Mononuclear cell (primary cell): ENCODE results near the gene TLE4. TPM values are rescaled to one million over a fixed set of nuclear protein-coding genes. Genes with fewer than 3 reads are reported as not detected.
"Not testable (repeated sequence)": the region's sequence is repeated elsewhere in the genome, so short reads cannot be mapped to it uniquely, and the experiment has no call there.

ENCODE experiments used
- H3K27me3 ChIP-seq: 2 replicates; pipeline ENCODE4 v1.6.0; 2011; ENCODE audit warnings: low read length, control low read depth; ENCODE audit not compliant: insufficient read depth
- H3K4me1 ChIP-seq: 2 replicates; pipeline ENCODE4 v1.5.1; 2011; ENCODE audit warnings: mild to moderate bottlenecking, low read length, control low read depth; ENCODE audit not compliant: insufficient read depth
- H3K4me3 ChIP-seq: 2 replicates; pipeline ENCODE4 v1.5.1; 2011; ENCODE audit warnings: mild to moderate bottlenecking, low read length, moderate library complexity
- H3K9me3 ChIP-seq: 2 replicates; pipeline ENCODE4 v1.5.1; 2011; ENCODE audit warnings: low read depth, mild to moderate bottlenecking, control low read depth, low read length
- total RNA-seq: library from RNA; depleted of rRNA; stranded (reverse); fragments of >200 nt; gene quantifications from one replicate; pipeline ENCODE4 v1.2.3, GENCODE V29; 2012

Gene TLE4
- total RNA-seq, 1 donor: 150 TPM

DNA sequence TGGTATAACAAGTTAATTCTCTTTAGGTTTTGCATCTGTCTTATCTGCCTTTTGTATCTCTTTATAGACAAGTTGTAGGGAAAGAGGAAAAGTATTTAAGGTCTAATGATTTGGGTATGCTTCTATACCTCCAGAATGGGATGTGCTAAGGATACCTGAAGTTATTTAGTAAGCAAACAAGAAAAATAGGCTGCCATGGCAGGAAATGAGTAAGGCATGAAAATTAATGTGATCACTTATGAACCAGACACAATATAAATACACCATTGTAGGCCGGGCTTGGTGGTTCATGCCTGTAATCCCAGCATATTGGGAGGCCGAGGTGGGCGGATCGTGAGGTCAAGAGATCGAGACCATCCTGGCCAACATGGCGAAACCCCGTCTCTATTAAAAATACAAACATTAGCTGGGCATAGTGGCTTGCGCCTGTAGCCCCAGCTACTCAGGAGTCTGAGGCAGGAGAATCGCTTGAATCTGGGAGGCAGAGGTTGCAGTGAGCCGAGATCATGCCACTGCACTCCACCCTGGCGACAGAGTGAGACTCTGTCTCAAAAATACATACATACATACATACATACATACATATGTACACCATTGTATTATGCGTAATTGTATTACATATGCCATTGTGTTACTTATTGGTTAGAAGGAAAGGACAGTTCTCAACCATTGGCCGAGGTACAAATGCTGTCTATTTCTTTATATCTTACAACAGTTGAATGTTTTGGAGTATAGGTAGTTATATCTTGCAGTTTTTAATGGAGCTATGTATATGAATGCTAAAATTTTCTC is 83.0 kb downstream of the TLE4 start:
- H3K4me1 ChIP-seq: peaks cover 18% of the 10 kb centered on the region
- H3K9me3 ChIP-seq, H3K4me3 ChIP-seq, H3K27me3 ChIP-seq: not testable (repeated sequence)

DNA sequence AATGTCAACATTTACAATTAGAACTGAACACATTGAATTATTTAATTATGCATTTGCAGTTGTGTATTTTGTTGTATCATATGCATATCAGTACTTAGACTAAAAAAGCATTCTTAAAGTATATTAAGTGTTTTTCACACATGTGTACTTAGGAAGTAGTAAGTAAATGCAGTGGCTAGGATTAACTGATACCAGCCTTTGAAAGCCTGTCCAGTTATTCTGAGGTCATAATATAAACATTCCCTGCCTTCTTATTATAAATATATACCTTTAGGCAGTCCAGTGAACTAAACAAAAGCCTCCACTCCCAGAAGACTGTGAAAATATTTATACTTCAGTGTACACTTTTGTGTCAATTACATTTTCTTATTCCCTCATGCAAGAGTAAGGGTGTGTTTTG is 83.8 kb downstream of the TLE4 start:
- Histone ChIP-seq H3K4me3 (no peak overlapping the region), H3K4me1 (peaks cover 11% of the 10 kb centered on the region), H3K27me3 (no peaks in the 10 kb centered on the region), H3K9me3 (no peaks in the 10 kb centered on the region)

DNA sequence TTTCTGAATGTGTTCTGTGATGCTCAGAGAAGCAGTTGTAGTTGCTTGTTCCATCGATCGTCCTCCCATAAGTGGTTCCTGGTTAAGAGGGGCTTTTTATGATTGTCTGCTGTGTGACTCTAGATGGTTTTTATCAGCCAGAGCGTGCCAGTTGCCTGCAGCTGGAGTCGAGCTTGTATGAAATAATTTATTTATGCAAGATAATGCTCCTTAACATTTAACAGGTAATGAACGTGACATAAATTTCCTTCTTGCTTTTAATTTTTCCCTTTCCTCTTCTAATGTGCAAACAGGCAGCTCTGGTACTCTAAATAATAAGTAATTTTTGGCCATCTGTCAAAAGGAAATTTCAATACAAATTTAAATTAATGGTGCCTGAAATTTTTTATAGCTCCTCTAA is 84.4 kb downstream of the TLE4 start:
- Histone ChIP-seq H3K4me1 (peaks cover 5% of the 10 kb centered on the region), H3K27me3 (no peaks in the 10 kb centered on the region), H3K9me3 (no peaks in the 10 kb centered on the region)

DNA sequence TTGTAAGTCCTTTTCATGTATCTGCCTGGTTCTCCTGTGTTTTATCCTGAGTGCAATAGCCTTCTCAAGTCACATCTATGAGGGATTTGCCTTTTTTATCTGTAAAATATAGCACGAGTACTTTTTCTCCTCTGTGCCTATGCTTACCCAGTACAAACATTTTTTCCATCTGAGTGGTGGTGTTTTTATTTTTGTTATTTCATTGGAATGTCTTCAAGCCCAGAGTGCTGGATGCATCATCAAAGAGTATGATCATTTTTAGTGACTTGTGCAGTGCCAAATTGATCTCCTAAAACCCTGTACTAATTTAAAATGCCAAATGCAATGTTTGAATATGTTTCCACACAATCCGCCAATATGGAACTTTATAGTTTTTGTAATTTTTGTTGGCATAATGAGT is 86.1 kb downstream of the TLE4 start:
- Histone ChIP-seq H3K27me3 (no peaks in the 10 kb centered on the region), H3K4me1 (peaks cover 3% of the 10 kb centered on the region), H3K4me3 (no peak overlapping the region), H3K9me3 (no peaks in the 10 kb centered on the region)

More for the DNA sequence above, 84.4 kb downstream of the TLE4 start:
- H3K4me3 ChIP-seq: no peak overlapping the region

DNA sequence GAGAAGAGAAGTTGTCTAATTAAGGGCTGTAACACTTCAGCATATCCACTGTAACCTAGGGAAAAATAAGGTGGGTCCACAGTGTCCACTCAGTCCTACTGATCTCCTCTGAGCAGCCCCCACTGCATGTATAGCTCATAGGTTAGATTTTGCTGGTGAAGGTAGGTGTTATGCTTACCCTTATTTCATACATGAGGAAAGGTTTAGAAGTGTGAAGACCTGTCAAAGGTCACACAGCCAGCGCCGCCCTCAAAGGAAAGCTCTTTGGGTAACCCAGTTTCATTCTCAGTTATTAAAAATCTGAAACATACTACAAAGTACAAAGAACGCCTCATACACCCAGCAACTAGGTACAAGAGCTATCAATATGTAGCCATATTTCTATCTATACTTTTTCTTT is 87.2 kb downstream of the TLE4 start:
- Histone ChIP-seq H3K9me3 (no peaks in the 10 kb centered on the region), H3K4me1 (peaks cover 11% of the 10 kb centered on the region), H3K4me3 (no peak overlapping the region), H3K27me3 (no peaks in the 10 kb centered on the region)

DNA sequence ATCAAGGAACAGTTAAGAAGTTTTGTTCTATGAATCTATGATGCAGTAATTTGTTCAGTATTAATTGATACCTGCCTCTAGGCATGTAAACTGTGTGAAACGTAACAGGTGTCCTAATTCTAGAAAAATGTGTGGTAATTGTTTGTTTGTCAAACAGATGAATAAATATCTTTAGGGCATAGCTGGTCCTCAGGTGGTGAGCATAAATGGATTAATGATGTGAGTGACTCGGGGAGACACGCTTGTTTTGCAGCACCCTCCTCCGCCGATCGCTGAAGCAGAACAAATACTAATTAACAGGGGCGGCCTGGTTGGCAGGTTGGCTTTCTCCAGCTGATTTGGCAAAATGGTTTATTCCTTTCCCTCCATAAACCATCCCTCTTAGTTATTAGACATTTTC is 88.8 kb downstream of the TLE4 start:
- peaks cover 19% of the 10 kb centered on the region for H3K4me1 ChIP-seq
- no peak overlapping the region for H3K4me3 ChIP-seq
- no peaks in the 10 kb centered on the region for H3K9me3 ChIP-seq
- H3K27me3 ChIP-seq: no peaks in the 10 kb centered on the region

DNA sequence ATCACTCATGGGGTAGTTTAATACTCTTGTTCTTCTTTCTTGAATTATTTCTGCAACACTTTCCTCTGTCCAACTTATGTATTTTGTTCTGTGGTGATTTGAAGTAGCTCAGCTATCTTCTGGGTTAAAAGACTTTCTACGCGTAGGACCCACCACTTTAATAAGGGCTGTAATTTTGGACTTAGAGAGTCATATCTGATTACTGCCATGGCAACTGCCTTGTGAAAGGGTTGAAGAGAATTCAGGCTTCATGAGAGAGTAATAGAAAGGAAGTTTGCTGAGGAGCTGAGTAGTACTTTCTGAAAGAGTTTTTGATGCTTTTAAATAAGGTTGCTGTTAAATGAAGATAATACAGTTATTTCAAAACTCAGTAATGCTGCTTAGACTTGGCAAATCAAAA is 89.5 kb downstream of the TLE4 start:
- H3K4me3 ChIP-seq: no peak overlapping the region
- H3K27me3 ChIP-seq: no peaks in the 10 kb centered on the region
- no peaks in the 10 kb centered on the region for H3K9me3 ChIP-seq
- peaks cover 21% of the 10 kb centered on the region for H3K4me1 ChIP-seq

DNA sequence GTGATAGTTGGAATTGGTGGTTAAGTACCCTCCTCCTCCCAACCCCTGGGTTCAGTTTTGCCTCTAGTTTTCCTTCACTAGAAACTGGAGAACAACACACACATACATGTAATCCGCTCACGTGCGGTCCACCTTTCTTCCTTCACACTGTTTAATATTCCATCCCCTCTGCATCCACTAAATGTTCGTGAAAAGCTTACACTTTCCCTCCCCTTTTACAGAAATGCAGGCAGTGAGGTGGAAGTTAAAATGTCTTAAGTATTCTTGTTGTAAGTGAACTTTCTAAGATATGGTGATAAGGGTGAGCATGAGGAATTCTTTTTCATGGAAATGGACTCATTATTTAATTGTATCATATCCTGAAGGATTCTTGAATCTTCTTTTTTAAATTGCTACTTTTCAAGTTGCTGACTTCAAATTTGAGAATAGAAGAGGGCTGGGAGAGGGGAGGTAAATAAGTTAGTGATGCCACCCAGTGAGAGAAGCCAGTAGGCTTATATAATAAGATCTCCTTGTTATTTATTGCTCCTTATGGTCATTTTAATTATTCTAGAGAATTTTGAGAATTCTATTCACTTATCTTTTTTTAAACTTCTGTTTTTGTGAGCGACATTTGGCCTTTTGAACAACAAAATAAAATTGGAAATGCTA is 90.2 kb downstream of the TLE4 start:
- Histone ChIP-seq H3K27me3 (no peaks in the 10 kb centered on the region), H3K9me3 (no peaks in the 10 kb centered on the region), H3K4me1 (peaks cover 22% of the 10 kb centered on the region), H3K4me3 (no peak overlapping the region)

DNA sequence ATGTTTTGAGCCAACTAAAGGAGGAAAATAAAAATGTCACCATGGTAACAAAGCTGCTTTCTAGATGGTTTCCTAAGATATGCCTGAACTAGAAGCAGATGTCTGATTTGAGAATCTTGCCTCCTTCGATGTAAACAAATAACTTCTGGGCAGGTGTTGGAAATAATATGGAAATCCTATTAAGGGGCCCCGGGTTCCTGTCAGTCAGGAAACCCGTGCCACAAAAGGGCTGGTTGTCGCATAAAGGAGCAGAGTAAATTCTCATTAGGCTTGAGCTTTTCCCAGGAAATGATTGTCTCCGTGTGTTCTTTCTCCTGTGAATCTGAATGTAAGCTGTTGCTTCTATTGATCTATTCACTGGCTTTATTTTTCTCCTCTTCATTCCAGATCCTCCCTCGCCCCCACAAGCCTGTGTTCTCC is 90.8 kb downstream of the TLE4 start:
- H3K27me3 ChIP-seq: no peaks in the 10 kb centered on the region

DNA sequence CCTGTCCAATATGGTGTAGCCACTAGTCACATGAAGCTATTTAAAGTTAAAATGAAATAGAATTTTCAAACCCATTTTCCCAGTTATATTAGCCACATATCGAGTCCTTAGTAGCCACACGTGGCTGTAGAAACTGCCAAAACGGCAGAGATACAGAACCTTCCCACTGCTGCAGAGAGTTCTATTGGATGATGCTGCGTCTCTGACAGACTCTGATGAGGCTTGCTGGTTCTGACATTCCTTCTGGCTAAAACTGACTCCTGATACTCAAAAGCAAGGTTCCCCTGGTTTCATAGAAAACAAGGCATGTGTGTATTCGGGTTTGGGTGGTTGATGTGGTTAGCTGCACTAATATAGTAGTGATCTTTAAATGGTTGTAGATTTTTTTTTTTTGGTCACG is 91.5 kb downstream of the TLE4 start:
- Histone ChIP-seq H3K9me3 (no peaks in the 10 kb centered on the region), H3K4me3 (no peak overlapping the region), H3K4me1 (peaks cover 22% of the 10 kb centered on the region), H3K27me3 (no peaks in the 10 kb centered on the region)

More for the DNA sequence above, 90.8 kb downstream of the TLE4 start:
- Histone ChIP-seq H3K4me3 (no peak overlapping the region), H3K9me3 (no peaks in the 10 kb centered on the region), H3K4me1 (peaks cover 22% of the 10 kb centered on the region)

DNA sequence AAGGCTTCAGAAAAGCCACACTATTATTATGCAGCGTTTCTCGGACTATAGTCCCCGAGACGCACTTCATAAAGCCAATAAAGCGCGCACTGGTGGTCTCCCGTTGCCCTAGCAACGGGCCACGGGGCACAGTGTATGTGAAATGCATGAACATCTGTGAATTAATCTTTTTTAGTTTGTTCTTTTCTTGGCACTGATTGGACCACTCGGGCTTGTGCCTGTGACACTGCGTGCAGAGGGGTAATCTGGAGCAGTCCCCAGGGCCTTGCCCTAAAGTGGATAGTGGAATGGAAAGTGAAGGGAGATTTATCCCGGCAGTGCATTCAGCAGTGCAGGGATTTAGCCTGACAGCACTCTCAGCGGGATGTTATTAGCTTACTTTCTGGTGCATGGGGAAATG is 92.1 kb downstream of the TLE4 start:
- Histone ChIP-seq H3K4me1 (peaks cover 22% of the 10 kb centered on the region), H3K4me3 (no peak overlapping the region), H3K9me3 (no peaks in the 10 kb centered on the region), H3K27me3 (no peaks in the 10 kb centered on the region)

DNA sequence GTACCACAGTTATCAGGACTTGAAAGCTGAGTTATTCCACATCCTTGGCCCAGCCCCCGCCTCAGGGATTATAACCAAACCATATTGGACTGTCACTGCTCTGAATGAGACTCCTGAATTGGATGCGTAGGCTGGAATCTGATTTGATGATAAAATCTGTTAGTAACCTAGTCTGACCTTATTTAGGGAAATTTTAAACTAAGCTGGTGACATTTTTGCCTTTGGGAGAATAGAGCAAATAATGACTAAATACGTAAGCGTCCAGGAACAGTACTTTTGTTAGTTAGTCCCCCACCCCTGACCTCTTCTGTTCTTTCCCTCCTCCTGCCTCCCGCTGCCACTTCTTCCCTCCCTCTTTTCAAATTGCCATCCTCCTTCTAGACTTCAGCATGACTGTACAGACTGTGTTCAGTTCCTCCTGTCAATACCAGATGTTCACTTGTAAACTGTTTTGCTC is 92.6 kb downstream of the TLE4 start:
- Histone ChIP-seq H3K27me3 (no peaks in the 10 kb centered on the region), H3K4me3 (no peak overlapping the region), H3K4me1 (peaks cover 22% of the 10 kb centered on the region), H3K9me3 (no peaks in the 10 kb centered on the region)

DNA sequence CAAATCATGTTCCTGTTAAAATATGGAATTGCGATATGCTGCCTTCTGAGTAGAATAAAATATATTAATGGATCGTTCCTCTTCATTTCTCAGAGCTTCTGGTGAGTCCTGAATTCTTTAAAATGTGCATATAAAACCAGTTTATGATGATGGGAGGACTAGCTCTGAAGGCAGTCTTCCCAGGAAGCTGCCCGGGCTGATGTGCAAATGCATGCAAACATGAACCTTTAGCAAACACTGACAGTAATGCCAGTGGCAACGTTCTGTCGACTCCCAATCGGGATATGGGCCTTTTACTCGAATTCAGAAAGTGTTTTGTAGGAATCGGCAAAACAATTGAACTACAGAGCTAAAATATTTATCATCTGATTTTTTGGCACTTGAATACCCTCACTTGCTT is 93.6 kb downstream of the TLE4 start:
- Histone ChIP-seq H3K9me3 (no peaks in the 10 kb centered on the region), H3K27me3 (no peaks in the 10 kb centered on the region), H3K4me1 (peaks cover 22% of the 10 kb centered on the region), H3K4me3 (no peak overlapping the region)

DNA sequence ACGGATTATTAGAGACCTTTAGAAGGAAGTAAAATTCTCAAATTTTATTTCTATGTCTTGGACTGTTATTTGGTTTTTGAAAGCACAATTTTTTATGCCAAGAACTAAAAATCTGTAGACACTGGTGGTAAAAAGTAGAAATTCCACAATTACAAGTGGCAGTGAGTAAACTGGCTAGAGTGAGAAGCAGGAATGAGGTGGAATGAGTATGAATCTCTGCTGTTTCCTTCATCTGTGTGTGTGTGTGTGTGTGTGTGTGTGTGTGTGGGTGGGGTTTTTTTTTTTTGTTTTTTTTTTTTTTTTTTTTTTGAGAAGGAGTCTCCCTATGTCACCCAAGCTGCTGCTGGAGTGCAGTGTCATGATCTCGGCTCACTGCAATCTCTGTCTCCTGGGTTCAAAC is 94.2 kb downstream of the TLE4 start:
- Histone ChIP-seq H3K9me3 (no peaks in the 10 kb centered on the region), H3K27me3 (no peaks in the 10 kb centered on the region), H3K4me1 (peaks cover 22% of the 10 kb centered on the region), H3K4me3 (no peak overlapping the region)

DNA sequence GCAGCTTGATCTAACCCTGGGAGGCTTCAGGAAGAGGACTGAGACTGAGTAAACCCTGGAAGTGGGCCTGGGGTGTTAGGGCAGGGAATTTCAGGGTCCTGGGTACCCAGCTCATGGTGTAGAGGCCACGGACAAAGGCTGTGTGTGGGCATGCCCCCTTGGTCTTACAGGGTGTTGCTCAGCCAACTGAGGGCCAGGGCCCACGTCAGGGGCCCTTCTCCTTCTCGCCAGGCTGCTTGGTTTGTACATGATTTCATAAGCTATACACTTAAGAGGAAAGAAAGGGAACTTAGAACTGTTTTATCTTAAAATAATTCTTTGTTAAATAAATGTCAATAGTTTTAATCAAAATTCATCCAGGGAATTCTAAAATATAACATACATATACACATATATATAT is 95.4 kb downstream of the TLE4 start:
- H3K4me3 ChIP-seq: no peak overlapping the region
- no peaks in the 10 kb centered on the region for H3K9me3 ChIP-seq

More for the DNA sequence above, 95.4 kb downstream of the TLE4 start:
- H3K27me3 ChIP-seq: no peaks in the 10 kb centered on the region
- peaks cover 24% of the 10 kb centered on the region for H3K4me1 ChIP-seq
